Activated T-cell treated with anti-CD3 and anti-CD28 coated beads, Interleukin-2, amount 50 U/mL, for 72 hours (primary cell): ENCODE results near the gene SLC38A5. TPM values are rescaled to one million over a fixed set of nuclear protein-coding genes. Genes with fewer than 3 reads are reported as not detected.

Source experiments
- total RNA-seq, 2 donors: library from RNA; stranded (reverse); gene quantifications; one replicate each; pipeline ENCODE4 v1.2.3, GENCODE V29; 2022

The SLC38A5 gene
- total RNA-seq, 2 donors from 2014 or later = 64.8 to 78.8 TPM

Other genes with a start within 250 kb of the SLC38A5 start
- gene SSX1, start 214.9 kb downstream of the SLC38A5 start, total RNA-seq = not detected
- not detected for gene SSX3, start 113.6 kb downstream of the SLC38A5 start, total RNA-seq
- gene SSX4, start 86.7 kb downstream of the SLC38A5 start, total RNA-seq = not detected
- not detected for gene SSX4B, start 58.3 kb downstream of the SLC38A5 start, total RNA-seq
- 10 to 100 TPM; 64.3 to 68.7 TPM for gene FTSJ1, start 5.9 kb upstream of the SLC38A5 start, total RNA-seq
- 10 to 100 TPM; 19.4 to 20.3 TPM for gene PORCN, start 38.7 kb upstream of the SLC38A5 start, total RNA-seq
- gene EBP, start 51.5 kb upstream of the SLC38A5 start, total RNA-seq = 100 to 1,000 TPM; 112 to 113 TPM
- gene TBC1D25, start 69.5 kb upstream of the SLC38A5 start, total RNA-seq = 10 to 100 TPM; 20.4 to 20.5 TPM
- 100 to 1,000 TPM; 183 to 225 TPM for gene RBM3, start 104.2 kb upstream of the SLC38A5 start, total RNA-seq
- gene WDR13, start 127.2 kb upstream of the SLC38A5 start, total RNA-seq = 10 to 100 TPM; 55.7 to 59.9 TPM
- 10 to 100 TPM; 81.4 to 83.9 TPM for gene WAS, start 213.5 kb upstream of the SLC38A5 start, total RNA-seq
- 10 to 100 TPM; 29.4 to 34.8 TPM for gene SUV39H1, start 226.5 kb upstream of the SLC38A5 start, total RNA-seq